Measurements from ENCODE around the gene LAMB3. TPM values are rescaled to one million over a fixed set of nuclear protein-coding genes. Genes with fewer than 3 reads are reported as not detected.

LAMB3 gene
- total RNA-seq, 1 experiment from 2014 or later, result 473 TPM

- Histone ChIP-seq H3K4me2 (ENCODE audit: low read length) (no peak overlapping the region), H3K27ac (ENCODE audit: low read length) (no peak overlapping the region), H3K9ac (ENCODE audit: low read length) (no peak overlapping the region), H3K27me3 (ENCODE audit: low read length) (no peaks in the 10 kb centered on the region), H3F3A (ENCODE audit: low read length, unreplicated experiment) (peaks cover 28% of the 10 kb centered on the region), H3K36me3 (ENCODE audit: low read depth, low read length) (peaks cover 93% of the 10 kb centered on the region), H3K9me2 (replicated peaks; ENCODE audit: low read length) (no peaks in the 10 kb centered on the region), H2AFZ (ENCODE audit: low read length) (no peak overlapping the region), H3K4me1 (ENCODE audit: insufficient read depth, low read length) (no peaks in the 10 kb centered on the region; the same call in 1 of the 2 replicates), H3K79me2 (ENCODE audit: low read length) (peaks cover 28% of the 10 kb centered on the region), H3K4me3 (ENCODE audit: low read length) (no peak overlapping the region), H3K9me3 (ENCODE audit: low read length) (no peaks in the 10 kb centered on the region), H4K20me1 (ENCODE audit: low read length) (peaks cover 45% of the 10 kb centered on the region)
- intact Hi-C loops (cut with micrococcal nuclease), result no loop called here
- no TSS peak for BruUV-seq (replicated peaks)
- DNase-seq (no peak), ATAC-seq (no peak)
- ChIA-PET CTCF (interaction anchor here (1.1 kb wide), 1 partner anchor 66 kb away, joined by 4 read pairs; no protein-coding TSS in a partner anchor), POLR2A (ENCODE audit: unreplicated experiment) (interaction anchor here (0.5 kb wide), 1 partner anchor 50 kb away, joined by 6 read pairs; no protein-coding TSS in a partner anchor)
- no peak for TF ChIP-seq EZH2phosphoT487 (IDR thresholded peaks at IDR 0.05; ENCODE audit: borderline replicate concordance, low read length)
Measured at GRCh38 chr1:209635850-209636249, 16.4 kb downstream of the LAMB3 start.

DNA sequence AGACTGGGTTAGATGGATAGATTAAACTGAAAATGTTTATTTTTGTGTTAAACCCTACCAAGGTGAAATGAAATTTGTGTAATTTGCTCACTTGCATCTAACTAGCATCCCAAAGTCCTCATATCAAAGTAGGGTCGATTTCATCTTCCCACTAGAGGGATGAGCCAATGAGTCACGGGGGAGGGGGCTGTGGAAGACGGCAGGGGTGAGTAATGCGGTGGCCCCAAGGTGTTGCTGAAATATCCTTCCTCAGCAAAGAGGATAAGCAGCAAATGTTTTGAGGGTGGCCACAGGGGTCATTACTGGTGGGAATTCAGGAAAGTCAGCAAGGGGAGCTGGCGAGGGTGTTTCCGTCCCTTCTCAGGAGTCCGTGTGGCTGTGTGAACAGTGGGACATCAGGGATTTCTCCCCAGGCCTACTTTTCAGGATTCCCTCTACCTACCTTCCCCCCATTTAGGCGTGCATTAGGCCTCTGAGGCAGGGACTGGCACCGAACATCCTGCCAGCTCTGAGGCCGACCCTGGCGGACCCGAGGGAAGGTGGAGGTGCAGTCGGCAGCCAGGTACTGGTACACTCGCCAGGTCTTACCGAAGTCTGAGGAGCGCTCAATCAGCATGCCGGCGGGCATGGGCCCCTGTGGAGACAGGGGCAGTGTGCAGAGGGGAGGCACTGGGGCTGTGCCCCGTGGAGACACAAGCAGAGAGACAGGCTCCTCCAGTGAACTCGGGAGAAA is 18.1 kb downstream of the LAMB3 start:
- no peak overlapping the region for H2AFZ ChIP-seq (ENCODE audit: low read length)
- H3K4me3 ChIP-seq (ENCODE audit: low read length), result no peak overlapping the region
- ChIA-PET CTCF (no interaction called here), POLR2A (ENCODE audit: unreplicated experiment) (no interaction called here)
- H3K4me1 ChIP-seq (ENCODE audit: insufficient read depth, low read length), result no peaks in the 10 kb centered on the region; the same call in 1 of the 2 replicates
- peak overlapping the region; percentile 14; the same call in 1 of the 2 replicates for H3K27ac ChIP-seq (ENCODE audit: low read length)
- peaks cover 35% of the 10 kb centered on the region for H3F3A ChIP-seq (ENCODE audit: low read length, unreplicated experiment)
- ATAC-seq (no peak; the same call in 1 of the 2 replicates), DNase-seq (no peak)
- BruUV-seq (replicated peaks), result no TSS peak
- H3K79me2 ChIP-seq (ENCODE audit: low read length), result peaks cover 14% of the 10 kb centered on the region
- TF ChIP-seq EZH2phosphoT487 (IDR thresholded peaks at IDR 0.05; ENCODE audit: borderline replicate concordance, low read length) (no peak), EZH2 (IDR thresholded peaks at IDR 0.05; ENCODE audit: low read length, unreplicated experiment) (no peak)
- no peak overlapping the region for H3K9ac ChIP-seq (ENCODE audit: low read length)
- no peaks in the 10 kb centered on the region for H3K9me3 ChIP-seq (ENCODE audit: low read length)
- H3K9me2 ChIP-seq (replicated peaks; ENCODE audit: low read length), result no peaks in the 10 kb centered on the region
- intact Hi-C loops (cut with micrococcal nuclease), result no loop called here
- H3K4me2 ChIP-seq (ENCODE audit: low read length), result no peak overlapping the region
- H3K36me3 ChIP-seq (ENCODE audit: low read depth, low read length), result peaks cover 99% of the 10 kb centered on the region
- no peaks in the 10 kb centered on the region for H3K27me3 ChIP-seq (ENCODE audit: low read length)
- H4K20me1 ChIP-seq (ENCODE audit: low read length), result peaks cover 45% of the 10 kb centered on the region

- peaks cover 99% of the 10 kb centered on the region for H3K36me3 ChIP-seq (ENCODE audit: low read depth, low read length)
- ChIA-PET CTCF (no interaction called here), POLR2A (ENCODE audit: unreplicated experiment) (no interaction called here)
- TF ChIP-seq EZH2phosphoT487 (IDR thresholded peaks at IDR 0.05; ENCODE audit: borderline replicate concordance, low read length) (no peak), EZH2 (IDR thresholded peaks at IDR 0.05; ENCODE audit: low read length, unreplicated experiment) (no peak), CTCF (conservative IDR thresholded peaks at IDR 0.05; ENCODE audit: low read depth, low read length) (no peak)
- no peaks in the 10 kb centered on the region for H3K9me3 ChIP-seq (ENCODE audit: low read length)
- no TSS peak for BruUV-seq (replicated peaks)
- no peaks in the 10 kb centered on the region for H3K27me3 ChIP-seq (ENCODE audit: low read length)
- H3K4me1 ChIP-seq (ENCODE audit: insufficient read depth, low read length), result no peaks in the 10 kb centered on the region; the same call in 1 of the 2 replicates
- no peak overlapping the region for H3K9ac ChIP-seq (ENCODE audit: low read length)
- no peaks in the 10 kb centered on the region for H3K9me2 ChIP-seq (replicated peaks; ENCODE audit: low read length)
- peaks cover 7% of the 10 kb centered on the region for H3K79me2 ChIP-seq (ENCODE audit: low read length)
- intact Hi-C loops (cut with micrococcal nuclease), result no loop called here
- DNase-seq (peak; percentile 40), ATAC-seq (no peak)
- no peak overlapping the region for H3K4me3 ChIP-seq (ENCODE audit: low read length)
- H2AFZ ChIP-seq (ENCODE audit: low read length), result no peak overlapping the region
- H4K20me1 ChIP-seq (ENCODE audit: low read length), result peaks cover 41% of the 10 kb centered on the region
- peaks cover 33% of the 10 kb centered on the region for H3F3A ChIP-seq (ENCODE audit: low read length, unreplicated experiment)
- H3K27ac ChIP-seq (ENCODE audit: low read length), result peak overlapping the region; percentile 14; the same call in 1 of the 2 replicates
- no peak overlapping the region for H3K4me2 ChIP-seq (ENCODE audit: low read length)
Measured at GRCh38 chr1:209633335-209633997, 18.8 kb downstream of the LAMB3 start.

All from PC-3 (cell line).